ENCODE measurements around the gene IL9.

DNA sequence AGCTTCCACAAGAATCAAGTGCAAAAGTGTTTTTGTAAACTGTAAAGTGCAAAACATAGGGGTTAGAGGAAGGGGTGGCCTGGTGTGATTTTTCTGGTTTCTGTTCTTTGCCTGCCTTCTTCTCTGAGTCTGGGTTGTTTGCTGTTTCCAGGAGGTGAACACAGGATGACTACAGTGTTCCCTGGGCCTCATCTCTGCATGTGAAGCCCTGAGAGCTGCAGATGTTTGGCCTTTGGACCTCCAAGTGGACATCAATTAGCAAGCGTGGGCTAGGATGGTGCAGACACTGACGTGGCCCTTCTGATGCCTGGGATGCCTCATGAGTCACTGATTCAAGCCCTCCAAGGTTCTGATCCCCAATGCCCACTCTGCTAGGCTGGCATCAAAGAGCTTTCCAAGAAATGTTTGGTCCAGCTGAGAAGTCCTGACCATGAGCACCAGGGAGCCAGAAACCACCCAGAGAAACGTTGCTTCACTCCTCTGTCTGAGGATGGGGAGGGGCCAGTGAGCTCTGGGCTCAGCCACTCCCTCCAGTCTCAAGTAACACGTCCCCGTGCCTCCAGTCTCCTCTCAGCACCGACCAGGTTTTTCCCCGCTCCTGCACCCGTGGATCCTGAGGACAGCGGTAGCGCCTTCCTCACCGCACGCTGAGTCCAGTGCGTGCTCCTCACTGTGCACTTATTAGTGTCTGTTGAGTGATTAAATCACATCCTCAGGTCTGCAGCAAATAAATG is 7.6 kb downstream of the IL9 start:
- TF ChIP-seq, protein P1, sequence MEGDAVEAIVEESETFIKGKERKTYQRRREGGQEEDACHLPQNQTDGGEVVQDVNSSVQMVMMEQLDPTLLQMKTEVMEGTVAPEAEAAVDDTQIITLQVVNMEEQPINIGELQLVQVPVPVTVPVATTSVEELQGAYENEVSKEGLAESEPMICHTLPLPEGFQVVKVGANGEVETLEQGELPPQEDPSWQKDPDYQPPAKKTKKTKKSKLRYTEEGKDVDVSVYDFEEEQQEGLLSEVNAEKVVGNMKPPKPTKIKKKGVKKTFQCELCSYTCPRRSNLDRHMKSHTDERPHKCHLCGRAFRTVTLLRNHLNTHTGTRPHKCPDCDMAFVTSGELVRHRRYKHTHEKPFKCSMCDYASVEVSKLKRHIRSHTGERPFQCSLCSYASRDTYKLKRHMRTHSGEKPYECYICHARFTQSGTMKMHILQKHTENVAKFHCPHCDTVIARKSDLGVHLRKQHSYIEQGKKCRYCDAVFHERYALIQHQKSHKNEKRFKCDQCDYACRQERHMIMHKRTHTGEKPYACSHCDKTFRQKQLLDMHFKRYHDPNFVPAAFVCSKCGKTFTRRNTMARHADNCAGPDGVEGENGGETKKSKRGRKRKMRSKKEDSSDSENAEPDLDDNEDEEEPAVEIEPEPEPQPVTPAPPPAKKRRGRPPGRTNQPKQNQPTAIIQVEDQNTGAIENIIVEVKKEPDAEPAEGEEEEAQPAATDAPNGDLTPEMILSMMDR (IDR thresholded peaks at IDR 0.05): no peak
- no peak for TF ChIP-seq EZH2phosphoT487 (IDR thresholded peaks at IDR 0.05)

All from neural progenitor cell (in vitro differentiated cells).